RWPE1 (cell line): ENCODE data around the gene ZFYVE28.
A peak's percentile ranks its signal among the peaks of the same experiment; 100 is the strongest.
"Not testable (repeated sequence)": the region's sequence is repeated elsewhere in the genome, so short reads cannot be mapped to it uniquely, and the experiment has no call there.

ENCODE experiments used
- CTCF ChIA-PET: fragments of 350-600 bp; sonication (Branson Sonifier 250); formaldehyde crosslinking; extraction: SDS; loops from one replicate; lab custom pipeline; 2021; lab: Yijun Ruan, JAX
- POLR2A ChIA-PET: fragments of 400-600 bp; formaldehyde crosslinking; extraction: SDS; loops from one replicate; lab custom pipeline; 2020; ENCODE audit warnings: antibody characterized with exemption; ENCODE audit not compliant: low non-redundant PET; lab: Yijun Ruan, JAX
- DNase-seq: peaks from one replicate; pipeline ENCODE4 v3.0.0; 2012; ENCODE audit warnings: low spot score
- H3K27ac ChIP-seq: fragments of 450-650 bp; 2 replicates; pipeline ENCODE4 v1.5.1; 2017
- TF ChIP-seq, protein P1 (sequence below): fragments of 450-650 bp; conservative IDR thresholded peaks from 2 replicates; pipeline ENCODE4 v1.5.1; 2017; ENCODE audit warnings: low read depth, mild to moderate bottlenecking

Gene ZFYVE28

GRCh38 chr4:2231082-2231481, 187.4 kb downstream of the ZFYVE28 start:
- DNase-seq, result no peak
- no peak overlapping the region for H3K27ac ChIP-seq
- ChIA-PET CTCF (no interaction called here), POLR2A (no interaction called here)
- TF ChIP-seq, protein P1, sequence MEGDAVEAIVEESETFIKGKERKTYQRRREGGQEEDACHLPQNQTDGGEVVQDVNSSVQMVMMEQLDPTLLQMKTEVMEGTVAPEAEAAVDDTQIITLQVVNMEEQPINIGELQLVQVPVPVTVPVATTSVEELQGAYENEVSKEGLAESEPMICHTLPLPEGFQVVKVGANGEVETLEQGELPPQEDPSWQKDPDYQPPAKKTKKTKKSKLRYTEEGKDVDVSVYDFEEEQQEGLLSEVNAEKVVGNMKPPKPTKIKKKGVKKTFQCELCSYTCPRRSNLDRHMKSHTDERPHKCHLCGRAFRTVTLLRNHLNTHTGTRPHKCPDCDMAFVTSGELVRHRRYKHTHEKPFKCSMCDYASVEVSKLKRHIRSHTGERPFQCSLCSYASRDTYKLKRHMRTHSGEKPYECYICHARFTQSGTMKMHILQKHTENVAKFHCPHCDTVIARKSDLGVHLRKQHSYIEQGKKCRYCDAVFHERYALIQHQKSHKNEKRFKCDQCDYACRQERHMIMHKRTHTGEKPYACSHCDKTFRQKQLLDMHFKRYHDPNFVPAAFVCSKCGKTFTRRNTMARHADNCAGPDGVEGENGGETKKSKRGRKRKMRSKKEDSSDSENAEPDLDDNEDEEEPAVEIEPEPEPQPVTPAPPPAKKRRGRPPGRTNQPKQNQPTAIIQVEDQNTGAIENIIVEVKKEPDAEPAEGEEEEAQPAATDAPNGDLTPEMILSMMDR, result no peak

DNA sequence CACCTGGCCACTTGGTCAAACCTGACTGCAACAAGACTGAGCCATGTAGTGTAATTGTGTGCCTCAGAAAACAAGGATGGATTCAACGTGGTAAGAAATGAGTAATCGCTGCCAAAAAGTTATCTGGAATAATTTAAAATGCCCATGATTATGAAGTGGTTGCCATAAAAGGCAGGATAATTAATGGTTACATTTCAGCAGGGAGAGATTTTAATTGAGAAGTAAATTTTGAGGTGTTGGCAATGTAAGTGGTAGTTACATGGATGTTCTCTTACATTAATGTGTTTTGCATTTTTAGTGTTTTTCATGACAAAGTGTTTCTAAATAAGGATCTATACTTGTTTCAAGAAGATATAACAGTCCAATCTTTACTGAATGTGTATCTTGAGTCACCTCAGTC, 192.2 kb downstream of the ZFYVE28 start:
- TF ChIP-seq, protein P1, result no peak
- POLR2A ChIA-PET, result no interaction called here
- H3K27ac ChIP-seq, result no peak overlapping the region
- DNase-seq, result no peak
- CTCF ChIA-PET, result no interaction called here

DNA sequence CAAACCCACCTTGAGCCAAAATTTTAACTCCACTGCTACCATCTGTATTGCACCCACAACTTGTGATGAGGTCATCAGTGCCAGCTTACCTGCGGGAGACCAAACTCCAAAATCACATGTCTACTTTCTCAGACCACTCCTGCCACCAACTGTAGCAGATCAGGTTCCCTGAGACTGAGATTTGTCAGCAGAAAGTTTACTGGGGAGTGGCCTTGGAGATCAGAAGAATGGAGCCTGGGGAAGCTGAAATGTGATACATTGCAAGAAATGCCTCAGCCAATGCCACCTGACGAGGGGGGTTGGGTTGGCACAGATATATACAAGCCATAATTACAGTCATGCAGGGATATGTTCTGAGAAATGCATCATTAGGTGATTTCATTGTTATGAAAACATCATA, 195.6 kb downstream of the ZFYVE28 start:
- DNase-seq, result no peak
- ChIA-PET POLR2A (no interaction called here), CTCF (no interaction called here)
- TF ChIP-seq, protein P1, result no peak
- H3K27ac ChIP-seq, result no peak overlapping the region

- H3K27ac ChIP-seq, CTCF ChIA-PET, DNase-seq, POLR2A ChIA-PET: not testable (repeated sequence)
Measured at GRCh38 chr4:2221378-2221777, 197.1 kb downstream of the ZFYVE28 start.

GRCh38 chr4:2220016-2220630, 198.3 kb downstream of the ZFYVE28 start:
- POLR2A ChIA-PET, result interaction anchor here (0.6 kb wide), 1 partner anchor 286 kb away, joined by 4 read pairs; no protein-coding TSS in a partner anchor
- DNase-seq, result peak; percentile 37
- H3K27ac ChIP-seq, result no peak overlapping the region
- TF ChIP-seq, protein P1, result peak; percentile 90
- CTCF ChIA-PET, result interaction anchor here (0.6 to 1.6 kb wide), 8 partner anchors 21 to 402 kb away, joined by 3 to 5 read pairs (median 3); no protein-coding TSS in a partner anchor
